NCI-H1105 (cell line): Measurements from ENCODE around the gene NEDD4L.
"Not testable (repeated sequence)": the region's sequence is repeated elsewhere in the genome, so short reads cannot be mapped to it uniquely, and the experiment has no call there.

Experiments used
- DNase-seq: peaks from one replicate; lab custom pipeline; 2025; lab: John Stamatoyannopoulos, UW

The NEDD4L gene

GRCh38 chr18:58241026-58241679 is 197.1 kb downstream of the NEDD4L start:
- no peak for DNase-seq

GRCh38 chr18:58241877-58242276 is 197.9 kb downstream of the NEDD4L start:
- DNase-seq = peak; percentile 39

- DNase-seq = no peak
These were observed 198.4 kb downstream of the NEDD4L start for GRCh38 chr18:58242435-58242834.

- DNase-seq = no peak
These were observed 198.9 kb downstream of the NEDD4L start for GRCh38 chr18:58242968-58243367.

- DNase-seq = no peak
These were observed 199.4 kb downstream of the NEDD4L start for GRCh38 chr18:58243401-58243800.

- no peak for DNase-seq
These were observed 203.4 kb downstream of the NEDD4L start for GRCh38 chr18:58247363-58247834.

GRCh38 chr18:58249712-58250111 is 205.7 kb downstream of the NEDD4L start:
- no peak for DNase-seq

- no peak for DNase-seq
These were observed 207.4 kb downstream of the NEDD4L start for GRCh38 chr18:58251416-58251815.

GRCh38 chr18:58252166-58252565 is 208.1 kb downstream of the NEDD4L start:
- DNase-seq = no peak

GRCh38 chr18:58253318-58253717 is 209.3 kb downstream of the NEDD4L start:
- no peak for DNase-seq

GRCh38 chr18:58253871-58254270 is 209.8 kb downstream of the NEDD4L start:
- DNase-seq = no peak

GRCh38 chr18:58254873-58255511 is 211.0 kb downstream of the NEDD4L start:
- DNase-seq = no peak

GRCh38 chr18:58255701-58256311 is 211.8 kb downstream of the NEDD4L start:
- DNase-seq = no peak

GRCh38 chr18:58256316-58257080 is 212.5 kb downstream of the NEDD4L start:
- no peak for DNase-seq

- DNase-seq = no peak
These were observed 213.4 kb downstream of the NEDD4L start for GRCh38 chr18:58257461-58257860.

GRCh38 chr18:58258692-58259342 is 214.8 kb downstream of the NEDD4L start:
- no peak for DNase-seq

- DNase-seq = no peak
These were observed 219.3 kb downstream of the NEDD4L start for GRCh38 chr18:58263055-58263957.

GRCh38 chr18:58264075-58264474 is 220.0 kb downstream of the NEDD4L start:
- no peak for DNase-seq

- no peak for DNase-seq
These were observed 220.8 kb downstream of the NEDD4L start for GRCh38 chr18:58264840-58265239.

GRCh38 chr18:58265489-58265888 is 221.5 kb downstream of the NEDD4L start:
- not testable (repeated sequence) for DNase-seq

GRCh38 chr18:58266291-58266690 is 222.3 kb downstream of the NEDD4L start:
- DNase-seq = no peak
